GM19043 (cell line): ENCODE data around the gene DENND2A.
A peak's percentile ranks its signal among the peaks of the same experiment; 100 is the strongest.
"Not testable (repeated sequence)": the region's sequence is repeated elsewhere in the genome, so short reads cannot be mapped to it uniquely, and the experiment has no call there.

Experiments
- ATAC-seq: cut with Tn5 transposase; IDR thresholded peaks from one replicate; pipeline ENCODE4 v1.9.1; 2021; ENCODE audit warnings: low read depth; ENCODE audit not compliant: unreplicated experiment

The DENND2A gene

GRCh38 chr7:140593672-140593982 lies 47.0 kb downstream of the DENND2A start:
- ATAC-seq = no peak

DNA sequence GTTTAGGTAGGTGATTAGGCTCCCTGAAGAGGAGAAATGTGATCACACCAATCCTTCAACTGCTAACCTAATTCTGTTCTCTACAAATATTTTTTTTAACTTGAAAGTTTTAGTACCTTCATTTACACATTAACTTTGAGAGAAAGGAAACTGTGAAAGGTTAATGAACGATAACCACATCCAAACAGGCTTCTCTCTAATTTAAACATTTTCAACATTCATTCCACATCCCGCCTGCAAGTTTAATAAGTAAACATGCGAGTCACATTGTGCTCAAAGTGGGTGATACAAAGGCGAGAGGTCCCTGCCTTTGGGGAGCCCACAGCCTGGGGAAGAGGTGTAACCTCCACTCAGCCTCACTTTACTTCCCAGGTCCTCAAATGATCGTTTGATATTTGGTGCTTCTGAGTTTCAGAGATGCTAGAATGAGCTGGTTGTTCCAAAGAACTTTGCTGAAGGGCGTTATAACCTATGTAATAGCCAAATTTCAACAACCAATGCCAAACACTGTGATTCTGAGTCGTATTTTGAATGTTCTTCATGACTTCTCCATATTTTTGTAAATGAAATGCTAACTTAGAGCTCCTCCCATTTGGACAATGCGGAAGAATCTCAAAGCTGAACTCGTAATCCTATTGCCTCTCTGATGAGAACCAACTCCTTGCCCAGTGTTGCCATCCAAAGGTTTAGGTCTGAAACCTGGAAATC lies 47.5 kb downstream of the DENND2A start:
- ATAC-seq = peak; percentile 57

GRCh38 chr7:140591180-140591902 lies 49.3 kb downstream of the DENND2A start:
- no peak for ATAC-seq

DNA sequence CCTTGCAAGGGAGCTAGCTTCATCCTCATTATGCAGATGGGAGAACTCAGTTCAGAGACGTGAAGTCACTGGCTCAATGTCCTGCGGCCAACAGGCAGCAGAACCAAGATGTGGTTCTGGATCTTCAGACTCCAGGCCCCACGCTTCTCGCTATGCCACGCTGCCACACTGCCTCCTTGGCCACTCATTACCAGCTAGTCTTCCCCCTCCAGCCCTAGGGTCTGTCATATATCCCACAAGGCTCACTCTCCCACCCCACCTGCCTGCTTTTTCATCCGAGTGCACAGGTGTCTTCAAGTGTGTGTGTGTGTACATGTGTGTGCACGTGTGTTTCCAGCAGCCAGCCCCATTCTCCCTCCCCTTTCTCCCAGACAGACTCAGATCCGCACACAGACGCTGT lies 53.4 kb downstream of the DENND2A start:
- no peak for ATAC-seq

- no peak for ATAC-seq
Measured at GRCh38 chr7:140586516-140586915, 54.1 kb downstream of the DENND2A start.

DNA sequence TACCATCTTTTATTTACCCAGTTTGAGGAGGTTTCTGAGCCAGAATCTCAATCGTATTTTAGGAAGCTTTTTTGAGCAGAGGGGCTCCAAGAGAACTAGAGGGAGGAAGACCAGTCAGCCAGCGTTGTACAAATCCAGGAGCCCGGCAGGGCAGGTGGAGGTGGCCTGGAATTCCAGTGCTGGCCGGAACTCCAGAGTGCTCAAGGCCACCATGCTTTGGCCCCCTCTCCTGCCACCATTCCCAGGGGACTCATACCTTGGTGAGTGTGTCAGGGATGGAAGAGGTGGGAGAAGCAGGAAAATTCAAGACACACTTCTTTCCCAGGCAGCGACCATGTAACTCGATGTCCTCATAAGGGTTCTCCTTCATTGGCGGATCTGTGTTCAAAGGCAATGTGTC lies 55.3 kb downstream of the DENND2A start:
- ATAC-seq = no peak

DNA sequence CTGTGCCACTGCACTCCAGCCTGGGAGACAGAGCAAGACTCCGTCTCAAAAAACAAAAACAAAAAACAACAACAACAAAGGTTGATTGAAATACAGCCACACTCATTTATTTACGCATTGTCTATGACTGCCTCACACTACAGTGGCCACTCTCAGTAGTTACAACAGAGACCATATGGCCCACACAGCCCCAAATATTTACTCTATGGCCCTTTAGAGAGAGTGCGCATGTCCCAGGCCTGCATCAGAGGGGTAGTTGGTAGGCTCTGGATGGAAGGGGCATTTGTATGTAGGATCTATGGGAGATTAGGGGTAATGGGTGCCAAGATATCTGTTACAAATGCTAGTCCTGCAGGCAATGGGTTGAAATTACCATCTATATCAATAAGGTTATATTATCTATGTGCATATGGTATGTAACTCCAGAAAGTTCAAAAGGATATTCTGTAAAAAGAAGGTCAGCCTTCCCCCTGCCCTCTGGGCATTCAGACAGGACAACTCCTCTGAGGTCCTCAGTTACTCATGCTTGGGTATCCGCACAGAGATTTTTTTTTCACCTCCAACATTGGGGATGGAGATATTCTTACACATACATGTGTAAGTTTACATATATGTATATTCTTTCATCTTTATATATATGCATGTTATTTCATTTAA lies 56.3 kb downstream of the DENND2A start:
- ATAC-seq = no peak

DNA sequence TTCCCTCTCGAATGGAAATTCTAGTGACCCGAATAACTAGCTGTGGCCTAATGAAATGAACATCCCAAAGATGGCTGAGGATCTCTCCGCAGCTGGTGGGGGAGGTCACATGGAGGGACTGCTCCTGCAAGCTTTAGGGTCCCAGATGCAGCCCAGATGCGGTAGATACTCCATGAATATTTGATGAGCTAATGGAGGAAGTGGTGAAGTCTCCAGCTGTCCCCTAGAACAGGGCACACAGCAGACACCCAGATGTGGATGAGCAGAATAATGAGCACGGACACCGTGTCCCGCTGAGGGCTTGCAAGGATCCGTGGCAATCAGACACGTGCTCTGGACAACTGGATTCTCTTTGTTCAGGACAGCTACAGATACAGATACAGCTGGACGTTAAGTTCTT lies 59.2 kb downstream of the DENND2A start:
- ATAC-seq = no peak

DNA sequence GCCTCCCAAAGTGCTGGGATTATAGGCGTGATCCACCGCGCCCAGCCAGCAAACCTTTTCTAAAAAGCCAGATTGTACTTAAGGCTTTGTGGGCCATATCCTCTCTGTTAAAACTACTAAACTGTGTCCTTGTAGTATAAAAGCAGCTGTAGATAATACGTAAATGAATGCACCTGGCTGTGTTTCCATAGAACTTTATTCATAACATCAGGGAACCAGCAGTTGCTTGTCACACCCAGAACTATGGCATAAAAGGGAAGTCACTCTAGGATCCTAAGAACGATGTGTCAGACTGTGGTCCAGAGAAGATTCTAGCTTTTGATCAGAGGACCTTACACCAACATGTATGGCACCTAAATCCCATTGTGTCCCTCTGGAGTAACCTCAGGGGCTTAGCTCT lies 63.0 kb downstream of the DENND2A start:
- no peak for ATAC-seq

- ATAC-seq = no peak
Measured at GRCh38 chr7:140576589-140576988, 64.0 kb downstream of the DENND2A start.

DNA sequence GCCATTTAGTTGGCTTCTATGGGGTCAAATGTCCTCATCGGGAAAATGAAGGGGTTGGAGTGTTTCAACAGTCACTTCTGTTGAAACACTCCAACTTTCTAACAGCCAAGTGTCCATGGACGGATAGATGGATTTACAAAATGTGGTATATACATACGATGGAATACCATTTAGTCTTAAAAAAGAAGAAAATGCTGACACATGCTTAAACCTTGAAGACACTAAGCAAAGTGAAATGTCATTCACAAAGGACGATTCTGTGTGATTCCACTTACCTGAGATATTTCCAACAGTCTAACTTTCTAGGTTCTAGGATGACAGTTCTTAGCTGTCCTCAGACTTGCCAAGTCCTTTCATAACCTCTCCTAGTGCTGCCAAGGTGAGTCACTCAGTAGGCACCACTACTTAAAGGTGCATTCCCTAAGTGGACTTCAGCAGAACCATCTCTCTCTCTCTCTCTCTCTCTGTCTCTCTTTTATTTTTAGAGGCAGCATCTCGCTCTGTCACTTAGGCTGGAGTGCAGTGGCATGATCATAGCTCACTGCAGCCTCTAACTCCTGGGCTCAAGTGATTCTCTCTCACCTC lies 69.0 kb downstream of the DENND2A start:
- ATAC-seq = no peak

- no peak for ATAC-seq
Measured at GRCh38 chr7:140570120-140570519, 70.5 kb downstream of the DENND2A start.

DNA sequence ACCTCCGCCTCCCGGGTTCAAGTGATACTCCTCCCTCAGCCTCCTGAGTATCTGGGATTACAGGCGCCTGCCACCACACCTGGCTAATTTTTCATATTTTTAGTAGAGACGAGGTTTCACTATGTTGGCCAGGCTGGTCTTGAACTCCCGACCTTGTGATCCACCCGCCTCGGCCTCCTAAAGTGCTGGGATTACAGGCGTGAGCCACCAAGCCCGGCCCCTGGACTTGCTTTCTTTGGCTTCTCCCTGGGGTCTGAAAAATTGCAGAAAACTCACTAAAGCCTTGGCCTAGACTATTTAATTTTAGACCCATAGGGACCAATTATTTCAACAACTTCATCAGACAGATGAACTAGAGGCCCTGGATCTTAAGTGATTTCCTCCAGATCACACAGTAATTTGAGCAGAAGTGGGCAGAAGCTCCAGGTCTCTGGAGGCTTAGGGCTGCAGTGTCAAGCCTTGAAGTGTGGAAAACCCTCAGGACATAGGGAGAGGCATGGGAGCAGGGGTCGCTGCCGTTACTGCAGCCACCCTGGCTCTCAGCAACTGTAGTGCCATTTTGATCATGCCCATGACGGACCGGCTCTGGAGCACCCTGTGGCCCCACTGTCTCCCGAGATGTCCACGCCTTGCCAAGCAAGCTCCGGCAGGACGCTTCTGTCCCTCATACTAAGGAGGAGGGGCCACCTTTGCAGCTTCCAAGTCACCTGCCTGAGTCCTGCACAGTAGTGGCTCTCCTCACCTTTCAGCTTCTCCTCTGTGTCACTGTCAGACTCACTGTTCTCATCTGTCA lies 72.4 kb downstream of the DENND2A start:
- ATAC-seq = no peak

DNA sequence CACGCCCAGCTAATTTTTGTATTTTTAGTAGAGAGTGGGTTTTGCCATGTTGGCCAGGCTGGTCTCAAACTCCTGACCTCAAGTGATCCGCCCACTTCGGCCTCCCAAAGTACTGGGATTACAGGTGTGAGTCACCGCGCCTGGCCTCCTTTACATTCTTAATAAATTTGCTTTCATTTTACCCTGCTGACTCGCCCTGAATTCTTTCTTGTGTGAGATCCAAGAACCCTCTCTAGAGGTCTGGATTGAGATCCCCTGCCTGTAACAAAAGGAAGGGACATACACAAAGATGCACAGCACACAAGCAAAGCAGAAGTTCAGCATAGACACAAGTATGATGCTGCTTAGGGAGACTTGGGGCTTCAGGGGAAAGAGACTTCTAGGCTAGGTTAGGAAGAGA lies 74.4 kb downstream of the DENND2A start:
- ATAC-seq = not testable (repeated sequence)

- ATAC-seq = not testable (repeated sequence)
Measured at GRCh38 chr7:140565761-140566160, 74.9 kb downstream of the DENND2A start.

DNA sequence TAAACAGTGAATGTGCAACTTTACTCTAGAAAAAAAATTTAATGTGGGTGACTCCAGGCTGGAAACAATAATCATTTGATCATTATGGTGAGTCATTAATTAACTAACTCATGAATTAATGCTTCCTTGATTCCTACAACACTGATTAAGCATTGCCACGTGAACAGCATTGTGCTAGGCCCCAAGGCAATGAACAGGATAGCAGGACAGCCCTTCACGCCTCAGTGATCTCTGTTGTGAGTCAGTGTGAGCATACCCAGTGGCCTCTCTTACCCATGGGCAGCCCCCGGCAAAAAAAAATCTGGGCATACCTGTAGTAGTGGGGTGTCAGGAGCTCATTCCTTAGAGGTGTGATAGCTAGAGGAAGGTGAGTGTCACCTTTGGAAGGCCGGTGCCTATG lies 76.0 kb downstream of the DENND2A start:
- ATAC-seq = no peak

DNA sequence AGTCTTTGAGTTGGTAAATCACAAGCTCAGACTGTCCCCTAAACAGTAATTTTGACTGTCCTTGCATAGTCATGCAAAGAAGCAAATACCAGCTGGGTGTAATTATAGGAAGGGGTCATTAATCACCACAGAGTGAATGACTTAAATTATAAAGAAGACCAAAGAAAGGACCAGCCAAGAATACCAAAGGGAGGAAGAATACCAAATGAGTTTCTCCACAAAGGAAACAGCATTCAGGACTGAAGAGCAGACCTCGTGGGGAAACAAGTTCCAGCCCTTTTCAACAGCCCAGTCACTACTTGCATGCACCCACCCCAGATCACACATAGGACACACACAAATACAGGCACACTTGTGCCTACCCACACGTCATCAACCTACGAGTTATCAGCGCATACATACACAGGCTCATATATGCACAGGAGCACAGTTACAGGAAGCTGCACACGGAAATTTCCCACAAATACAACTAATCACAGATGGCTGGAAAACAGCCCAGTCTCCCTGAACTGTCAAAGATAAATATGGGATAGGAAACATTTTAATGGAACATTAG lies 77.6 kb downstream of the DENND2A start:
- no peak for ATAC-seq

DNA sequence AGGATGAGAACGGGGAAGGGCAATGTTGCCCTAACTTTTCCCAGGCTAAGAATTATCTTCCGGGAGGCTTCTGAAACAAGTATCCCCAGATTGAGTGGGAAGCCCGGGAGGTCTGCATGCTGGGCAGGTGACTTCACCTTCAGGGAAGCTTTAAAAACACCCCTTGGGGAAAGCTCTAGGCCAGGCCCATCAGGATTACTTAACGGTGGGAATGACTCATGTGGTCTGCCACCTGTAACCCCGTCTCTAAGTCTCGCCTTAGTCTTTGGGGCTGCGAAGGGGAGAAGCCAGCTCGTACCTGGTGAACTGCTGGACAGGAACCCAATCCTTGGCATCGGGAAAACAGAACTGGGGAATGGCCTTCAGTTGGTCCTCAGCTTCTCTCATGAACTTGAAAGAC lies 81.2 kb downstream of the DENND2A start:
- no peak for ATAC-seq

DNA sequence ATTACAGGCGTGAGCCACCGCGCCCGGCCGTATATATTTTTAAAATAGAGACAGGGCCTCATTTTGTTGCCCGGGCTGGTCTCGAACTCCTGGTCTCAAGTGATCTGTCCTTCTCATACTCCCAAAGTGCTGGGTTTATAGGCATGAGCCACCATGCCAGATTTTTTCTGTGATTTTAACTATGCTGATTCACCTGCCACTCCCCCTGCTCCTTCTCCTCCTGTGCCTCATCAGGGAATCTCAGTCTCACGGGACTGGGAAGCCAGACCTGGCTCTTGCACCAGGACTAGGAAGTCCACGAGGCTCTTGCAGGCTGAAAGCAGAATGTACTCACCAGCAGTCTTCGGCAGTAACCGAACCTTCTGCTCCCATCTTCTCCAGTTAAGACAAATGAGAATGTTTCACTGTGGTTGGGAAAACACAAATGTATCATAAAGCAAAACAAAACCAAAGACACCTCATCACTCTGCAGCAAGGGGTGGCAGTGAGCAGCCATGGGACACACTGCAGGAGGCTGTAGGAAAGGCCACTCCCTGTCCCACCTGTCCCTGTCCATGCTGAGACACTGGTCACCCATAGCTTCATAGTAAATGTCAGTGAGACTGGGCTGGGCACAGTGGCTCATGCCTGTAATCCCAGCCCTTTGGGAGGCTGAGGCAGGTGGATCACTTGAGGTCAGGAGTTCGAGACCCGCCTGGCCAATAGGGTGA lies 82.6 kb downstream of the DENND2A start:
- ATAC-seq = no peak

- ATAC-seq = no peak
Measured at GRCh38 chr7:140557069-140557468, 83.5 kb downstream of the DENND2A start.
